OCI-LY1 (cell line): Measurements from ENCODE around the gene LHX2.

Source experiments
- H2AFZ ChIP-seq: fragments of 200-600 bp; sonication (generic), shearing (Covaris generic); 2 replicates; pipeline ENCODE4 v1.6.0; 2014; ENCODE audit warnings: antibody characterized with exemption, mild to moderate bottlenecking, low read length
- H3F3A ChIP-seq: fragments of 200-600 bp; sonication (generic), shearing (Covaris generic); 2 replicates; pipeline ENCODE4 v1.6.0; 2014; ENCODE audit warnings: mild to moderate bottlenecking, antibody characterized with exemption, low read length, moderate library complexity; ENCODE audit not compliant: insufficient read depth
- H3K27ac ChIP-seq: fragments of 200-600 bp; sonication (generic); 2 replicates; pipeline ENCODE4 v1.5.1; 2014; ENCODE audit warnings: low read length, mixed run types, mild to moderate bottlenecking, low read depth; ENCODE audit not compliant: poor library complexity, severe bottlenecking
- H3K27me3 ChIP-seq: fragments of 200-600 bp; sonication (generic); 2 replicates; pipeline ENCODE4 v1.6.0; 2014; ENCODE audit warnings: antibody characterized with exemption, mild to moderate bottlenecking, low read length, moderate library complexity; ENCODE audit not compliant: insufficient read depth
- H3K36me3 ChIP-seq: fragments of 200-600 bp; sonication (generic); 2 replicates; pipeline ENCODE4 v1.6.1; 2014; ENCODE audit warnings: mild to moderate bottlenecking, antibody characterized with exemption, low read length, moderate library complexity, mixed read lengths; ENCODE audit not compliant: insufficient read depth
- H3K4me1 ChIP-seq: fragments of 200-600 bp; sonication (generic); 2 replicates; pipeline ENCODE4 v1.5.1; 2014; ENCODE audit warnings: mild to moderate bottlenecking, low read length, moderate library complexity; ENCODE audit not compliant: insufficient read depth, severe bottlenecking
- H3K4me2 ChIP-seq: fragments of 200-600 bp; sonication (generic), shearing (Covaris generic); 2 replicates; pipeline ENCODE4 v1.6.1; 2014; ENCODE audit warnings: low read length
- H3K4me3 ChIP-seq: fragments of 200-600 bp; sonication (generic); 2 replicates; pipeline ENCODE4 v1.5.1; 2014; ENCODE audit warnings: low read length, low read depth, mild to moderate bottlenecking, mixed read lengths; ENCODE audit not compliant: poor library complexity, severe bottlenecking
- H3K79me2 ChIP-seq: fragments of 200-600 bp; shearing (Covaris generic); 2 replicates; pipeline ENCODE4 v1.6.1; 2016; ENCODE audit warnings: mixed run types, low read length, mixed read lengths; ENCODE audit not compliant: insufficient read depth
- H3K9ac ChIP-seq: fragments of 200-600 bp; sonication (generic), shearing (Covaris generic); 2 replicates; pipeline ENCODE4 v1.6.1; 2014; ENCODE audit warnings: mild to moderate bottlenecking, low read length, mixed read lengths
- H3K9me2 ChIP-seq: fragments of 200-600 bp; sonication (generic), shearing (Covaris generic); 2 replicates; pipeline ENCODE4 v1.6.1; 2014; ENCODE audit warnings: low read depth, mild to moderate bottlenecking, low read length, mixed read lengths
- H3K9me3 ChIP-seq: fragments of 200-600 bp; shearing (Covaris generic); 2 replicates; pipeline ENCODE4 v1.6.1; 2014; ENCODE audit warnings: low read length, mixed read lengths
- H4K20me1 ChIP-seq: fragments of 200-600 bp; sonication (generic), shearing (Covaris generic); 2 replicates; pipeline ENCODE4 v1.6.0; 2016; ENCODE audit warnings: mild to moderate bottlenecking, low read length; ENCODE audit not compliant: insufficient read depth
- CTCF ChIP-seq: fragments of 200-600 bp; sonication (generic), shearing (Covaris generic); IDR thresholded peaks from 2 replicates; pipeline ENCODE4 v1.5.1; 2017; ENCODE audit warnings: mild to moderate bottlenecking, antibody characterized with exemption, low read length, moderate library complexity, mixed read lengths
- EZH2 ChIP-seq: fragments of 200-600 bp; sonication (generic), shearing (Covaris generic); IDR thresholded peaks from 2 replicates; pipeline ENCODE4 v1.8.0; 2017; ENCODE audit warnings: borderline replicate concordance, mixed run types, mild to moderate bottlenecking, antibody characterized with exemption, low read length, moderate library complexity, mixed read lengths

LHX2 gene

GRCh38 chr9:123999661-124000060, 11.9 kb upstream of the LHX2 start:
- TF ChIP-seq CTCF = no peak
- no peak for TF ChIP-seq EZH2
- H3F3A ChIP-seq = no peaks in the 10 kb centered on the region
- peaks cover 8% of the 10 kb centered on the region for H3K27me3 ChIP-seq
- H3K4me3 ChIP-seq = no peak overlapping the region
- H2AFZ ChIP-seq = no peak overlapping the region
- no peaks in the 10 kb centered on the region for H4K20me1 ChIP-seq
- H3K9me3 ChIP-seq = no peaks in the 10 kb centered on the region
- H3K9ac ChIP-seq = no peak overlapping the region
- H3K27ac ChIP-seq = no peak overlapping the region
- no peaks in the 10 kb centered on the region for H3K9me2 ChIP-seq
- H3K79me2 ChIP-seq = no peaks in the 10 kb centered on the region
- no peaks in the 10 kb centered on the region for H3K4me1 ChIP-seq
- H3K36me3 ChIP-seq = no peaks in the 10 kb centered on the region
- no peak overlapping the region for H3K4me2 ChIP-seq

GRCh38 chr9:124000161-124000783, 11.3 kb upstream of the LHX2 start:
- Histone ChIP-seq H3K4me3 (no peak overlapping the region), H3K4me2 (no peak overlapping the region)

GRCh38 chr9:124000784-124001457, 10.6 kb upstream of the LHX2 start:
- Histone ChIP-seq H4K20me1 (no peaks in the 10 kb centered on the region), H3K4me2 (no peak overlapping the region), H3K9ac (no peak overlapping the region), H3K27ac (no peak overlapping the region), H3K9me2 (no peaks in the 10 kb centered on the region), H3K4me1 (no peaks in the 10 kb centered on the region), H3F3A (no peaks in the 10 kb centered on the region), H3K36me3 (no peaks in the 10 kb centered on the region), H3K79me2 (no peaks in the 10 kb centered on the region), H3K4me3 (no peak overlapping the region), H3K9me3 (no peaks in the 10 kb centered on the region), H2AFZ (no peak overlapping the region), H3K27me3 (peaks cover 8% of the 10 kb centered on the region)
- no peak for TF ChIP-seq CTCF
- no peak for TF ChIP-seq EZH2

More at GRCh38 chr9:124000161-124000783, 11.3 kb upstream of the LHX2 start:
- Histone ChIP-seq H3K79me2 (no peaks in the 10 kb centered on the region), H3K27ac (no peak overlapping the region), H3K9me3 (no peaks in the 10 kb centered on the region), H3F3A (no peaks in the 10 kb centered on the region), H4K20me1 (no peaks in the 10 kb centered on the region), H3K27me3 (peaks cover 8% of the 10 kb centered on the region), H2AFZ (no peak overlapping the region), H3K36me3 (no peaks in the 10 kb centered on the region), H3K9ac (no peak overlapping the region), H3K9me2 (no peaks in the 10 kb centered on the region), H3K4me1 (no peaks in the 10 kb centered on the region)
- TF ChIP-seq EZH2 (no peak), CTCF (no peak)
